HG02571 (cell line): Measurements from ENCODE around the gene DHX32.

Experiments
- ATAC-seq: cut with Tn5 transposase; IDR thresholded peaks from one replicate; pipeline ENCODE4 v1.9.1; 2021; ENCODE audit warnings: mild to moderate bottlenecking, moderate library complexity; ENCODE audit not compliant: unreplicated experiment

DHX32 gene

DNA sequence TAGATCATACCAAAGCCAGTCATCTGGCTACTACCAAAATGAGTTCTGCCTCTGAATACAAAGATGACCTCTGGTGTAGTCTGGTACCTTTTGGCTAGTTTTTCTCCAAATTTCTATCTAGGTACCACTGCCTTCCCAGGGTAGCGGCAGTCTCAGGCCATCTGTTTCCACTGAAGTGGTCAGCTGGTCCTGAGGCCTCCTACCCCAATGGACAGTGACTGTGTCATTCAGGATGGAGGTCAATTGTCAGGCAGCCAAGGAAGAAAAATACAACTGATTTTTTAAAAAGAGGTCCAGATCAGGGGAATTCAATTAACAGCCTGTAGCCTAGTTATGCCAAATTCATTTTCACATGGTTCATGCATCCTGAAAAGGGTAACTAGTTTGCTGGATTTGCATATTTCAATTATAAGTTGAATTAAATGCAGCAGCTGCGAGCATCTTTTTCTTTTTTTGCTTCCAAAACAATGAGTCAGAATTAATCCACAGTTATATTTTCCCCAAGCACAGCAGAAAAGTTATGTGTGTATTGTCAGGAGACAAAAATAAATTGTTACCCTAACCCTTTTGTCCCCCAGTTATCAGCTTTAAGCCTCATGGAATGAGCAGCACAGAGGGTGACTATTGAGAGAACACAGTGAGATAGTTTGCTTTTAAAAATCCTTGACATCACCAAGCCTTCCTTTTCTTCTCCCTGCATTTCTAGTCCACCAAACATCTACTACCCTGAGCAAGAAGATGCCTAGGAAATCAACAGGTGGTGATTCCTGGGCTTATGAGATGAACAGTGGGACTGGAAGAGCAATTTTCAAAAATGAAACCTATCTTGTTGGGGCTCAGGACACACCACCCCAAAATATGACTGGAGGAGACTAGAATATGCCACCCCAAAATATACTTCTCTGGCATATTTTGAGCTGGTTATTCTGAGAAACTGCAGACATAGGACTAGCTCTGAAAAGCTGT lies 30.0 kb downstream of the DHX32 start:
- no peak for ATAC-seq

DNA sequence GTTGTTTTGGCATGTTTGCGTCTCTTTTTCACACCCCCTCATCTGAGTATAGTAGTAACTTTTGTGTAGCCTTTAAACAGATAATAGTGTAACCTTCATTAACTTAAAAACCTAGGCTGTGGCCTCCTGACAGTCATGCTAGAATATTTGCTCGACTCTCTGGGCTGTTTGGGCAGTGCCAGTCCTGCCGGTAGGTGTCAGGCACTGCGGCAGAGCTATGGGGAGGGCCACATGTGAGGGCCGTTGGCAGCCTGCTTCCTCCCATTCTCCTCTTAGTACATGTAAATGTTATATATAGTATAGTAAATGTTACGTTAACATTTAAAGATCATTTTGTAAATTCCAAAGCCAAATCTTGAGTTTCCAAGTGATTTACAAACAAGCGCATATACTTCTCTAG lies 31.6 kb downstream of the DHX32 start:
- no peak for ATAC-seq

DNA sequence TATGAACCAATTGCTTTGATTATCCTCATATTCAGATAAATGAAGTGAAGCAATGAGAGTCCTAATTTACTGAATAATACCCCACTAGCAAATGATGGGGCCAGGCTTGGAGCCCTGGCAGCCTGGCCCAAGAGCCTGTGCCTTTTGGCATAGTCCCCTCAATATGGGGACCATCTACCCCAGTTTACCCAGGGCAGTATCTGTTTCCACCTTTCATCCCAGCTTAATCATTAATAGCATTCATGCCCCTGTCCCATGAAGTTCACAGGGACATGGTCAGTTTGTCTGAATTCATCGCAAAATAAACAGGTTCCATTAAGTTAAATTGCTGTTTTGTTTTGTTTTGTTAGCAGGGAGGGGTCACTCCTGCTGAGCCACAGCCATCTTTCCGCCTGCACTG lies 32.2 kb downstream of the DHX32 start:
- ATAC-seq: no peak

DNA sequence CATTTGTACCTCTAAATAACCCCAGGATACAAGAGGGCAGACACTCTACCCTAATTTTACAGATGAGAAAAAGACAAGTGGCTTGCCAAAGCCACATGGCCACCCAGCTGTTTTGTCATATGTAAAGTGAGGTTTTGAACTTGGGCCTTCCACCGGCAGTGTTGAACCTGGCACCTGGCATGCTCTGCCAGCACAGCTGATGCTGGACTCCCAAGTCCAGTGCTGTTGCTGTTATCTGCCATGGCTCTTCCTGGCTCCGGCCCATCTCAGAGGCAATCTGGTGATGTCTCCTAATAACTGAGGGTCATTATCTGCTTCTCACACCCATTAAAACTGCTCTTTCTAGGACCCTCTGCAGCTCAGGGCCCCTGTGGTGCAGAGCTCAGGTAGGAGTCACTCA lies 32.7 kb downstream of the DHX32 start:
- no peak for ATAC-seq

DNA sequence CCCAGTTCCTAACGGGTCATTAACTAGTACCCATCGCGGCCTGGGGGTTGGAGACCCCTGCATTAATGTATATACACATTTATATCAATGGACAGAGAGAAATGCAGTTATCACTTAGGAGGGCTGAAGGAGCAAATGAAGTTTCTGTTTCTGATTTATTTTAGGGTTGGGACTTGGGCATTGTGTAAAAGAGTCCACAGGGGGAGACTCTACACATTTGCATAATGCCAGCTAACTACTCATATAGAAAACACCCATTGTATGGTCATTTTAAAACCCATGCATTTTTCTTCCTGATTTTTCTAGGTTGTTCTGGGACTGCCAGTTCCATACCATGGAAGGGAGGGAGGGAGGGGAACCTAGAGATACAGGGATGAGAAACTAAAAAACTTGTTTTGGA lies 34.2 kb downstream of the DHX32 start:
- no peak for ATAC-seq

DNA sequence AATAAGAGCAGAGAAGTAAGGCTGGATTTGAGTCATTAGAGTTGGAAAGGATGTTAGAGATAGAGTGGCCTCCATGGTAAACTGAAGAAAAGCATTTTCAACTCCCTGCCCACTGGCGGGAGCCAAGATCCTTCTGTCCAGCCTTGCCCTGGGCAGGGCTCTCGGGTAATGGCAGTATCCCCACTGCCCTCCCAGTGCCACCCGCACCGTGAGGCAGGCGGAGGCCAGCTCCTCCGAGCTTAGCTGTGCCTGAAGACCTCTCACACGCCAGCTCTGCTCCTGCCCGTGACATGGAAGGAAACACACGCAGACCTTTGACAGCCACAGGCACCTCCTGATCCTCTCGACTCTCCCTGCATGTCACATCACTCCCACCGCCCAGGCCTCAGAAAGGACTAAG lies 35.5 kb downstream of the DHX32 start:
- ATAC-seq: no peak

DNA sequence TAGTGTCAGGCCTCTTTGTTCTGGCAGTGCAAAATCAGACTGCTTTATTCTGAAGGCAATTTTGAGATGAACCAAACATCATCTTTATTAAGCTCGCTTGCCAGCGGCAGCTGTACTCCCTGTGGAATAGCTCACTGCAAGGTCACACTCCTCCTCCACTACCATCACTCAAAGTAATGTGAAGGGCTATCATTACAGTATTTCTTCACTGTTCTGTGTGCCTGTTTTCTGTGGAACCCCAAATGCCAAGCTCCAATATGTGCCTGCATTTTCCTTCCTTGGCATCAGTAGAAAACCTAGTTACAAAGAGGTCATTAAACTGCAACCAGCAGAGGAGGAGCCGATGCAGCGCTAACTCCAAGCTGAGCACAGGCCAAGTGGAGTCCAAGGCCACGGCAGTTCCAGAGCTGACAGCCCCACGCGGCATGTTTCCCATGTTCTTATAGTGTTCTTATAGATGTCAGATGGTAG lies 36.3 kb downstream of the DHX32 start:
- ATAC-seq: no peak

DNA sequence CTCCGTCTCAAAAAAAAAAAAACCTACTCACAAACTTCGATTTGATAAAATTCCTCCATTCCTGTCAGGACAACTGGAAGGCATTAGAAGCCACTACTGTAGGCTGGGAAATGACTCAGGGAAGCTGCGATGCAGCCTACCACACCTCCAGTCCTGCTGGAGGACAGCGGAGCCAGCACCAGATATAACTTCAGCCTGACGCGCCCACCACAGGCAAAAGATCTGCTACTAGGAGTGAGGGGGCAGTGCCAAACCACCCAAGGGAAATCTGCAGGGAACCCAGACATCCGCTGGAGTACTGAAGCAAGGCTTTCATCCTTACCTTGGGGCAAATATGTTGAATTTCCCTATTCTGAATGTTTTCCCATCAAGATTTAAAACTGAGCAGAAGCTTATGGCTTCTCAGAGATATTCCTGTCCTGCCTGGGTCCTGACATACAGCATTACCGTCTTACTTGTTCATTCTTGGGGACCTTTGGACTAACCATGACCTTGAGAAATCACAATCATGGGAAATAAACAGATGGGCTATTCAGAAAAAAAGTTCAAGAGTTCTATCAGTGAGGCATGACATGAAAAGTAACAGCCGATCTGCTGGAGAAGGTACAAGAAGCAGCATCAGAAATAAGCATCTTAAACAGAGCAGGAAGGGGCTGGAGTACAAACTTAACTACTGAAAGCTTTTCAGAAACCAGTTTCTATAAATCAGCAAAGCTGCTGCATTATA lies 37.3 kb downstream of the DHX32 start:
- no peak for ATAC-seq

DNA sequence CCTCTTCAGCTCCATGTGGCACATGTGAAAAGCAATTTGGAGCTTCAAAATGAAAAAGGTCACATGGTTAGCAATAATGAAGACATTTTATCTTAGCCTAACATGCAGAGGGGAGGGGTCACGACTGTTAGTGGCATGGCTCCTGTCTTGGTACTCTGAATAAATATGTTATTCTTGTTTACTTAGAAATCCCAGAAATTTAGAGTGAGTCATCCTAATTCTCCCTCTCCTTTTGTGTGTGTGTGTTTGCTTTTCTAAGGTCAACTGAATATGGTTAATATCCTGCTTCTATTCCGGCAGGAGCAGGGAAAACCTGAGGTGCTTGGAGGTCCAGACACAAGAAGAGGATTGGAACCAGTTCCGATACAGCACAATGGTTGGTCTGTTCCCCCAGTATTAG lies 40.1 kb downstream of the DHX32 start:
- no peak for ATAC-seq

DNA sequence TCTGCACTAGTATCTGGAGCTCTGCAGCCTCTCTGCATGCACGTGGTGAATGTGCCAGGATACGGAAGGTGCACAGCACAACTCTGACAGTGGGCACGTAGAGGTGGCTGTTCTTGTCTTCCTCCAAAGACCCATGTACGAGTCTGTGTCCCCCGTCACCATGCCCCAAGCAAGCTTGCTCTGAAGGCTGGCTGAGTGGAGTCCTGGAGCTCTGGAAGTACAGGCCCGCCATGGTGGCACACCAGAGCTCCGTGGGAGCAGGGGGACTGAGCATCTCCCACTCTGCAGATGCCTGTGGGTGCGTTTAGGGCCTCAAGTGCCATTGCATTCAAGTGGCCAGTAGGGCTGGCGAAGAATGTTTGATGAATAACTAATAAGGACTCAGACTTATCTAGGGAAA lies 40.7 kb downstream of the DHX32 start:
- ATAC-seq: no peak

DNA sequence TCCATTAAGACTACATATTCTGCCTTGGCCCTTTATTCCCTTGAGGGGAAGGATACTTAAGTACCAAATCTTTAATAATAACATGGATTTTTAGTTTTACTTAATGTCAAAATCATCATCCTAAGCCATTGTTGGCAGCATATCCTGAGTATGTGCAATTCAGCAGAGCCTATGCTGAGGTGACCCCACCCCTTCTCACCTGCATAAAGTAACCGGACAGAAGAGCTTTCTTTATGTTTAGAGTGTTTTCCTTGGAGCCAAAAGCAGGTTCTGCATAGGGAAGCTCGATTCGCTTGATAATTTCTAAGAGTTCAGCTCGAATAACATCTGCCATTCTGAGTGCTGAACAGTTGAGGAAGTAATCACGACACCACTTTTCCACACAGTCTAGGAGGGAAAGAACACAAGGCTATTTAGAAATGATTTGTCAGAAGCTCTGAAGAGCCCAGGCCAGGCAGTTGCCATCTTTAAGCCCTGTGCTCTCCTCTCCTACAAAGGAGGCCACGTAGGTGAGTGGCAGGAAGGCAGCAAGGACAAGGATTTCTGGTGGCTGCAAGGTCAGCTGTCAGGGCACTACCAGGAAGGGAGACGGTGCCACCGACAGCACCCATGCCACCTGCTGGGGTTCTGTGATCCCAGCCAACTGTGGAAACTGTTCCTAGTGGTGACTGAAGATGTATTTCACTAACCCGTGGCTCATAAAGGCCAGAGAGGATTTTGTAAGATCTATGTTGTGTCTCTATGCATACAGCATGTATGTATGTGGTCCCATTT lies 42.1 kb downstream of the DHX32 start:
- ATAC-seq: no peak

DNA sequence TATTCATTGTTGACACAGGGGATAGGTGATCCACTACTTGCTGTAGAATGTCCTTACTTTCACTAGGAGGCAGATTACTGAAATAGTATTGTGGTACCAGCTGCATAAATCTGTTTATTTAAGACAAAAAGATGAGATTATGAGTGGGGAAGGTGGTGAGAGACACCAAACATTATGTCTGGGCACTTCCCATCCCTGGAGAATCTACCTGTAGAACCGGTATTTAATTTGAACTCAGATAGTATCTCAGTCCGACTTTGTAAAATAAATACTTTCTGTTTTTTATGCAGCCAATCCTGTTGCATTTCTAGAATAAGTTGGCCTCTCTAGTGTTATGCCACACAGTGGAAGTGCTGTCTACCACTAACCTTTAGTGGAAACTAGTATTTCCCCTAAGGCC lies 44.3 kb downstream of the DHX32 start:
- no peak for ATAC-seq

DNA sequence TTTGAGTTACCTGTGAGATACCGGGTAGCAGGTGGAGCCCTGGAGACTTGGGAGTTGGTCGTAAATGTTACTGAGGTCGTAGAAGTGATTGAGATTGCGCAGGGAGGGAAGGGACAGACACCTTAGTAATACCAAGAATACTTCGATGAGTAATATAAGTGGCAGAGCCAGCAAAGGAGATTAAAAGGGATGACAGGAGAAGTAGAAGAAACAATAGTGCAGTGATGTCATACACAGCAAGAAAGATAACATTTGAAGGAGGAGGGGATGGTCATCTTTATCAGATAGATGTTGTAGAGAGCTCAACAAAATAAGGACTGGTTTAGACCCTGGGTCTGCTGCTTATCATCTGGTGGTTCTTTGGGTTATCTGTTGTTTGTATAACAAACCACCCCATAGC lies 52.8 kb downstream of the DHX32 start:
- no peak for ATAC-seq

DNA sequence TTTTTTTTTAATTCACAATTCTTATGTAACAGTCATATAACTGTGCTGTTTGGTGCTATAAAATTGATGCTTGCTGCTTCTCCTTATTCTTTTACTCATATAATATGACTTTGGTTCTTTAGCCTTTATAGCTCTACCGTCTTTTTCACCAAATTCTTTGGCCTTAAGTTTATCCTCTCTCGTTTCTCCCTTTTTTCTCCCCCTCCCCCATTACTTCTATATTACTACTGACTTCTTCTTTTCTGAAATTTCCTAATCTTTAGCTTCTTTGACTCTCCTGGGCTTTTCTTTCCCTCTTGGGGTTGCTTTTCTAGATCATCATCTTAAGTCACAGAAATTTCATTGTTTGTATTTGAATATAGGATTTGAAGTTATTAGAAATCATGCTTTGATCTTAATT lies 54.0 kb downstream of the DHX32 start:
- no peak for ATAC-seq

DNA sequence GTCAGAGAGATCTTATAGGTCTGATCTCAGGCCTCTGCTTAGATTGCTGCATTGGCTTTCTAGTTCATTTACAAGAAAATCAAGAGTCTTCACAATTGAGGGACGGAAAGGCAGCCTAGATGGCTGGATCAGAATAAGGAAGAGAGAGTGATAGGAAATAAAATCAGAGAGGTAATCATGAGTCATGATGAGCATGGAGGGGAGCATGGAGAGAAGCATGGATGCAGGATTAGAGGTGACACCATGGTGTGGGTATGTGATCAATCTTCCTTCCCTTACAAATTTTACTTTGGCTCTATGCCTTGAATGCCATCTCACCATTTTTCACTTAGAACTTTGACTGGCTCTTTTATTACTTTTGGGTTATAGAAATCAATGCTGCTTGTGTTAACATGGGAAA lies 56.4 kb downstream of the DHX32 start:
- ATAC-seq: no peak

DNA sequence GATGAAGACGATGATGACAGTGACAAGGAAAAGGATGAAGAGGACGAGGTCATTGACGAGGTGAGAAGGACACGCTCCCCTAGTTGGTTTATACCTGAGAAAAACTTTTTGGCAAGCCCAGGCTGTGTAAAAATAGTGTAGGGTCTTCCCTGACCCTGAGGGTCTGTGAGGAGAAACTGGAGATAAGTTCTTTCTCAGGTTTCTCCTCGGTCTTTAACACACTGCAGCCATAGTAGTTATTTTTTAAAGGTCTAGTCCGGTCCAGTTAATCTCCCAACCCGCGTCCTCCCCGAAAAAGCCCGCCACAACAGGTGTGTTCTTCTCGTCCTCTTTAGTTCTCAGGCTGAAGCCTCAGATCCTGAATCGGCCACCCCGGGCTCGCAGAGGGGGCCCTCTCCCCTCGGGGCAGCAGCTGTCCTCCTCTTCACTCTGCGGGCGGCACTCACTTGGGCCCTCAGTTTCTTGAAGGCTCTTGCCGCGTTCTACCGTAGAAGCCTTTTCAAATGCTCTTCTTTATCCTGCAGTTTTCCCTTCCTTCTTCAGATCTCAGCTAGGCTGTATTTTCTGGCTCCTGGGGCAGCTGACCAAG lies 57.3 kb downstream of the DHX32 start:
- no peak for ATAC-seq

DNA sequence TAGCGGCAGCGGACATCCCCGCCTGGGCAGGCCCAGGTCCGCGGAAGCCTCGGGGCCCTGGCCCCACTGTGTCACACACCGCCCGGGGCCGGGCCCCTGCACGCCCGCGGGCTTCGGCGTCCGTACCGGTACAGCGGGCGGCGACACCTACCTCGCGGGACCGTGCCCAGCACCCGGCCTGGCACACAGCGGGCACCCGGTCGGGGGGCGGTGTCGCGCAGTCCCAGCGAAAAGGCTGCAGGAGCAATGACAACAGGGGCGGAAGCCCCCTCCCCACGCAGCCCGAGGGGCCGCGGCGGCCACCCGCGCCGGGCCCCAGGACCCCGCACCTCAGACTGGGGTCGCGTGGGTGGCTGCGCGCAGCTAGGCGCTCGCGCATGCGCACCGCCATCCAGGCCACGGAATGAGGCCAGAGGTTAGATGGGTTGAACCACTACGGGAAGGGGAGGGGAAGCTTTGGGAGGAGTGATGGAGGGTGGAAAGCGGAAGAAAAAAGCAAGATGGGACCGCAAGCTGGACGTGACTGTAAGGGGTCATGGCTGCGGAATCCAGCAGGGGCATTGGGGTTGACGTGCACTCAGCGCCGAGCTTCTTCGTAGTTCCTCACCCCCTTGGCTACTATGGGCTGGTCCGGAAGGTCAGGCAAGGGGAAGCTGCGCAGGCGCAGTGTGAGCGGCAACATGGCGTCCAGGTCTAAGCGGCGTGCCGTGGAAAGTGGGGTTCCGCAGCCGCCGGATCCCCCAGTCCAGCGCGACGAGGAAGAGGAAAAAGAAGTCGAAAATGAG lies 58.0 kb downstream of the DHX32 start, which contains the start of the genes BCCIP and UROS:
TSS of gene BCCIP (plus strand) at position 669 of the 785 bp plus-strand sequence. CDS start at position 681, 12 bp downstream.
TSS of gene UROS (minus strand) at position 381 of the 785 bp plus-strand sequence. CDS start 6,759 bp downstream, outside the sequence.
- ATAC-seq: peak; percentile 80

DNA sequence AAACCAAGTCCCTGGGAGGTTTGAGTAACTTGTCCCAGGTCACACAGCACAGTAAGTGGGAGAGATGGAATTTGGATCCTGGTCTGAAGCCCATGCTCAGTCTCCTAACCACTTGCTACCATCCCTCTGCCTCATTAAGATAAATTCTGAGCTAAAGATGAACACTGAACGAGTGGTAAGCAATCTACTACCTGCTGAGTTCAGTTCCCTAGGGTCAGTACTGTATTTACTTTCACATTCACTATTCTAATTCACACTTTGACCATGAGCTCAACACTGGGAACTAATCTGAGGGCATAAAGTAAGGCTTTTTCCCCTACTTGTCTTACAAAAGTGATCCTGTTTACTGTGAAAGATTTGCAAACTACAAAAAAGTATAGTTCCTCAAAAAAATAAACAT lies 60.4 kb downstream of the DHX32 start:
- peak; percentile 38 for ATAC-seq

DNA sequence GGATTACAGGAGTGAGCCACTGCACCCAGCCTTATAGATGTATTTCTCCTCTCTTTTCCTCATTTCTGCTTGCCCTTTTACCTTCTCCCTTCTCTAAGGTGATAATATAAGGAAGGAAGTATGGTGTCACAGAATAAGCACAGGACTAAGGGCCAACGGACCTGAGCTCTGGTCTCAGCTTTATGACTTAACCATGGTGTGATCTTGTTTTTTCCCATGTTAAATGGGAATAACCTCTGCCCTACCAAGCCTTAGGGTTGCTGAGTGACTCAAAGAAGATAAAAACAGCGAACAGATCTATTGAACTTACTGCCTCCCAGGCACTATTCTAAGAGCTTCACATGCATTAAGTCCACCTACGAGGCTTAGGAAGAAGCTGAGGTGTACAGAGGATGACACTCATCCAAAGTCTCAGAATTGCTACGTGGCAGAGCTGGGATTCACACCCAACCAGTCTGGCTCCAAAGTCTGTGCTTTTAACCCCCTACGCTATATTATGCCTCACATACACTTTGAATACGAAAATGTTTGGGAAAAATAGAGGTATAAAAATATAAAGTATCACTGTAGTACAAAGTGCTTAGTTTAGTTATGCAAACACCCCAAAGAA lies 63.6 kb downstream of the DHX32 start:
- ATAC-seq: no peak
